SK-N-SH (cell line): ENCODE results near the gene GLDC.

Source experiments
- CTCF ChIP-seq: fragments of 200-600 bp; sonication (generic); IDR thresholded peaks from 2 replicates; pipeline ENCODE4 v1.6.1; 2017; ENCODE audit warnings: antibody characterized with exemption, mild to moderate bottlenecking, moderate library complexity
- EP300 ChIP-seq, 2 experiments: IDR thresholded peaks; 2 replicates each; pipeline versions ENCODE4 v1.4.0 to v1.6.1; 2012; ENCODE audit warnings: borderline replicate concordance in 1 of 2, low read depth in 1 of 2, low read length in 1 of 2
- EZH2phosphoT487 ChIP-seq: fragments of 200-600 bp; sonication (generic); IDR thresholded peaks from 2 replicates; pipeline ENCODE4 v1.6.1; 2017; ENCODE audit warnings: low read depth, mixed run types, mild to moderate bottlenecking, antibody characterized with exemption, moderate library complexity, borderline replicate concordance
- GABPA ChIP-seq: IDR thresholded peaks from 2 replicates; pipeline ENCODE4 v1.4.0; 2012; ENCODE audit warnings: low read depth, mild to moderate bottlenecking
- IRF3 ChIP-seq: fragments of 150-350 bp; IDR thresholded peaks from 2 replicates; pipeline ENCODE4 v1.6.1; 2016; ENCODE audit warnings: mild to moderate bottlenecking, low read depth, low read length
- MAX ChIP-seq: IDR thresholded peaks from 2 replicates; pipeline ENCODE4 v1.4.0; 2012; ENCODE audit warnings: low read depth
- MXI1 ChIP-seq: IDR thresholded peaks from 2 replicates; pipeline ENCODE4 v1.6.1; 2012; ENCODE audit warnings: mild to moderate bottlenecking, low read depth, low read length, improper control_type of control experiment
- POLR2AphosphoS5 ChIP-seq: IDR thresholded peaks from 2 replicates; pipeline ENCODE4 v1.6.1; 2012; ENCODE audit warnings: low read depth, low read length
- RAD21 ChIP-seq: IDR thresholded peaks from 2 replicates; pipeline ENCODE4 v1.6.1; 2012; ENCODE audit warnings: mild to moderate bottlenecking, low read length
- REST ChIP-seq: IDR thresholded peaks from 2 replicates; pipeline ENCODE4 v1.6.1; 2012; ENCODE audit warnings: mild to moderate bottlenecking, low read depth, low read length, moderate library complexity
- RFX5 ChIP-seq: IDR thresholded peaks from 2 replicates; pipeline ENCODE4 v1.6.1; 2012; ENCODE audit warnings: mild to moderate bottlenecking, improper control_type of control experiment, low read length
- TEAD4 ChIP-seq: IDR thresholded peaks from 2 replicates; pipeline ENCODE4 v1.4.0; 2012; ENCODE audit warnings: mild to moderate bottlenecking, borderline replicate concordance; ENCODE audit not compliant: insufficient read depth
- YY1 ChIP-seq: IDR thresholded peaks from 2 replicates; pipeline ENCODE4 v1.4.0; 2012; ENCODE audit warnings: low read depth, mild to moderate bottlenecking

- no peak for TF ChIP-seq CTCF
- TF ChIP-seq RFX5, result no peak
- peak; percentile 17; the same call in 1 of the 2 replicates for TF ChIP-seq MXI1
- TF ChIP-seq EZH2phosphoT487, result no peak
- TF ChIP-seq REST, result no peak
- TF ChIP-seq EP300 (IDR thresholded peaks at IDR 0.05; ENCODE audit: borderline replicate concordance in 1 of 2, low read depth in 1 of 2, low read length in 1 of 2), result 0 out of 4 replicates have a peak, but pooled peaks of 1 of the 2 experiments have one; percentile 19
- TF ChIP-seq POLR2AphosphoS5, result no peak
- no peak for TF ChIP-seq RAD21
- TF ChIP-seq MAX, result no peak
- no peak for TF ChIP-seq TEAD4
- no peak for TF ChIP-seq YY1
- TF ChIP-seq GABPA, result no peak
- no peak for TF ChIP-seq IRF3
Measured at GRCh38 chr9:6557883-6558616, 87.5 kb downstream of the GLDC start.
